Cardiac muscle cell (in vitro differentiated cells and primary cell): ENCODE data around the gene NIN. TPM values are rescaled to one million over a fixed set of nuclear protein-coding genes. Genes with fewer than 3 reads are reported as not detected.
A peak's percentile ranks its signal among the peaks of the same experiment; 100 is the strongest.

Experiments
- DNase-seq, 2 donors: peaks; one replicate each; pipeline versions ENCODE4 v3.0.0 to v3.0.0-alpha.2; 2010 to 2017; ENCODE audit warnings: low read depth in 1 of 2, low spot score in 1 of 2
- H3K27ac ChIP-seq: fragments of 200-600 bp; sonication (generic); 2 replicates; pipeline ENCODE4 v1.5.1; 2016
- H3K27me3 ChIP-seq: fragments of 200-600 bp; sonication (generic); 2 replicates; pipeline ENCODE4 v1.6.0; 2016; ENCODE audit warnings: control low read depth
- H3K36me3 ChIP-seq: fragments of 200-600 bp; sonication (generic); 2 replicates; pipeline ENCODE4 v1.5.1; 2016; ENCODE audit warnings: control low read depth
- H3K4me1 ChIP-seq: fragments of 200-600 bp; sonication (generic); 2 replicates; pipeline ENCODE4 v1.8.1; 2017; ENCODE audit warnings: low read depth, mild to moderate bottlenecking, mixed run types
- H3K4me3 ChIP-seq: fragments of 200-600 bp; sonication (generic); 2 replicates; pipeline ENCODE4 v1.5.1; 2016; ENCODE audit warnings: mild to moderate bottlenecking
- H3K9me3 ChIP-seq: fragments of 200-600 bp; sonication (generic); 2 replicates; pipeline ENCODE4 v1.5.1; 2017; ENCODE audit warnings: low read depth, mild to moderate bottlenecking, control low read depth
- CTCF ChIP-seq: IDR thresholded peaks from 2 replicates; pipeline ENCODE4 v1.5.1; 2012; ENCODE audit warnings: low read depth, mild to moderate bottlenecking, low read length
- polyA plus RNA-seq: library from polyadenylated mRNA; unstranded; fragments of >200 nt; fragmentation: Nextera tagmentation; extraction: Ambion mirVana; gene quantifications from 2 replicates; pipeline ENCODE4 v1.2.1, GENCODE V29; 2016
- total RNA-seq: library from RNA; depleted of rRNA; stranded (reverse); fragments of >200 nt; gene quantifications from 2 replicates; pipeline ENCODE4 v1.2.3, GENCODE V29; 2016

Gene NIN
- total and polyA plus RNA-seq, 2 experiments from 2014 or later = 12.1 to 35.5 TPM

GRCh38 chr14:50837271-50837670, 6.3 kb upstream of the NIN start:
- no peak overlapping the region for H3K4me3 ChIP-seq
- no peaks in the 10 kb centered on the region for H3K9me3 ChIP-seq
- H3K27ac ChIP-seq = no peak overlapping the region
- no peak for TF ChIP-seq CTCF
- no peaks in the 10 kb centered on the region for H3K4me1 ChIP-seq
- H3K36me3 ChIP-seq = no peaks in the 10 kb centered on the region
- H3K27me3 ChIP-seq = peaks cover 43% of the 10 kb centered on the region
- no peak for DNase-seq

DNA sequence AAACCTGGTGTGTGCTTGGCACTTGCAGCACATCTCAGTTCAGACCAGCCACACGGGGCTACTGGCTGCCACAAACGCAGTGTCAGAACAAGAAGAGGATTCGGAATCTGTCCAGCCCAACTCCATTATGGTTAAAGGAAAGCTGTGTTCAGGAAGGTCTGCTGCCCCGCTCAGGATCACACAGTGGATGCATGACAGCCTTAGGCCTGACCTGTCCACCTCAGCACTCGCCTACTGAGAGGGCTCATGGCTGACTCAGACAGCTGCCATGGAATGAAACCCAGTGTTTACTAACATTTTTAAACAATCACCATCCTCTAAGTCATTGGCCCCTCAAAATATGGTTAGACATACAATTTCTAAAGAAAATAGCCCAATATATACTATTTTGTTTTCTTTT, 5.6 kb upstream of the NIN start:
- H3K4me3 ChIP-seq = no peak overlapping the region
- no peaks in the 10 kb centered on the region for H3K36me3 ChIP-seq
- no peaks in the 10 kb centered on the region for H3K9me3 ChIP-seq
- no peak for TF ChIP-seq CTCF
- peaks cover 47% of the 10 kb centered on the region for H3K27me3 ChIP-seq
- no peaks in the 10 kb centered on the region for H3K4me1 ChIP-seq
- no peak for DNase-seq
- no peak overlapping the region for H3K27ac ChIP-seq

DNA sequence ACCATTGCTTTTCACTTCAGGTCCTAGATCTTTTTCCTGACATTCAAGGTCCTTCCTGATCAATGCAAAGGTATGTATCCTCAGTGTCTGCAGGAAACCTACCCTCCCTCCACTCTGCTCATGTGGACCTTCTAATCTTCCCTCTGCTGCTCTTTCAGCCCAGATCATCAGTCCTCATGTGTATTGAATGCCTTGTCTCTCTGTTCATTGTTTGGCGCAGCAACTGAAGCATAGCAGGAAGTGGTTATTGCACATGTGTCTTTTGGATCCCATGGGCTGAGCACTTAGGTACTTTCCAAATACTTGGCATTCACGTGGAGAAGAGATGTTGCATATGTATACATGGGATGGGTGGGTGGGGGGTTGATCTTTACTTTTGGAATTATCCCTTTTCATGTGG, 4.3 kb upstream of the NIN start:
- TF ChIP-seq CTCF = no peak
- Histone ChIP-seq H3K9me3 (no peaks in the 10 kb centered on the region), H3K4me1 (no peaks in the 10 kb centered on the region), H3K36me3 (no peaks in the 10 kb centered on the region), H3K27me3 (peaks cover 44% of the 10 kb centered on the region), H3K4me3 (no peak overlapping the region), H3K27ac (no peak overlapping the region)
- peak in 1 of 2 donors; percentile 50 for DNase-seq

DNA sequence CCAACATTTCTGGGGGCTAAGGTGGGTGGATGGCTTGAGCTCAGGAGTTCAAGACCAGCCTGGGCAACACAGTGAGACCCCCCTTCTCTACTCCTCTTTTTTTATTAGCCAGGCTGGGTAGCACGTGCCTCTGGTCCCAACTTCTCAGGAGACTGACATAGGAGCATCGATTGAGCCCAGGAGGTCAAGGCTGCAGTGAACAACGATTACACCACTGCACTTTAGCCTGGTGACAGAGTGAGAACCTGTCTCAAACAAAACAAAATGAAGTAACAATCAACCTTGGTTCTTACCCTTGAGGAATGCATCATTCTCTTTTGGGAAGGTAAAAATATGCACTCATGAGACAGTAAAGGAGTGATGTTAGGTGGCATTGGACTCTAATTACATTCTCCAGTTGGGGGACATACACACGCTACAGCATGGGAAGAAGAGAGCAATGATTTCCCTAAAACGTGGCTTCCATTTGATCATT, 3.9 kb upstream of the NIN start:
- TF ChIP-seq CTCF = no peak
- Histone ChIP-seq H3K27me3 (peaks cover 40% of the 10 kb centered on the region), H3K4me3 (no peak overlapping the region), H3K27ac (no peak overlapping the region), H3K9me3 (no peaks in the 10 kb centered on the region), H3K4me1 (no peaks in the 10 kb centered on the region), H3K36me3 (no peaks in the 10 kb centered on the region)
- DNase-seq = no peak

DNA sequence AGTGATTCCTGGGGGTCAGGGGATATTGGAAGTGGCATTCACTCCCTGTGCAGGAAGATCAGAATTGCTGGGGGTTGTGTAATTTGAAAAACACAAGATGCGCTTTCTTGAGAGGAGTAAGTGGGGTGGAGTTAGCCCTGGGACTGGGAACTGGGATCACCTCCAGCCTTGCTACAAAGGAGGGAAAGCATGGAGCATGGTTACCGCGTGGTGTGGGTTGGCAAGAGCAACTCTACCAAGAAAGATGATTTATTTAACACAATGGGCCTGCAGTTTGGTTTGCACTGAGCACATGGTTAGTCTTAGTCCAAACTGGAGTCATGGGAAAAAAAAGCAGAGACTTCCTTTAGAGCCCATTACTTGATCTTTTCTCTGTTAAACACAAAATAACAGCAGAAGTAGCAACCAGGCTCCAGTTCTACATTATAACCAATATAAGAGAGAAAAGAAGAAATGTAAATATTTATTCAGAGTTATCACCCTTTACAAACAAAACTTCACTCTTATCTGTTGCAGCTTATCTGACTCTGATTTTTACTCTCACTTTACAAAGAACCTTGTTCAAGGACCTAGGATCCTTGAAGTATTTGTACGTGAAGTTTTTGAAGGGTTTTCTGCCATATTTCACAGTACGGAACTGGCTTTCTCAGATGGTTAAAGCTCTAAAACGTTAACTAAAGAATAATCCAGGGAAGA, 2.1 kb upstream of the NIN start:
- Histone ChIP-seq H3K4me3 (no peak overlapping the region), H3K27ac (no peak overlapping the region), H3K27me3 (peaks cover 50% of the 10 kb centered on the region), H3K36me3 (no peaks in the 10 kb centered on the region), H3K4me1 (no peaks in the 10 kb centered on the region), H3K9me3 (no peaks in the 10 kb centered on the region)
- DNase-seq = no peak
- TF ChIP-seq CTCF = no peak
